Activated effector memory CD4-positive, alpha-beta T cell treated with anti-CD3 and anti-CD28 coated beads, Interleukin-2, amount 50 U/mL, for 16 hours (primary cell): ENCODE data around the gene CDKN1C.

Experiments
- DNase-seq: peaks from one replicate; pipeline ENCODE4 v3.0.0-alpha.2; 2020

CDKN1C gene

DNA sequence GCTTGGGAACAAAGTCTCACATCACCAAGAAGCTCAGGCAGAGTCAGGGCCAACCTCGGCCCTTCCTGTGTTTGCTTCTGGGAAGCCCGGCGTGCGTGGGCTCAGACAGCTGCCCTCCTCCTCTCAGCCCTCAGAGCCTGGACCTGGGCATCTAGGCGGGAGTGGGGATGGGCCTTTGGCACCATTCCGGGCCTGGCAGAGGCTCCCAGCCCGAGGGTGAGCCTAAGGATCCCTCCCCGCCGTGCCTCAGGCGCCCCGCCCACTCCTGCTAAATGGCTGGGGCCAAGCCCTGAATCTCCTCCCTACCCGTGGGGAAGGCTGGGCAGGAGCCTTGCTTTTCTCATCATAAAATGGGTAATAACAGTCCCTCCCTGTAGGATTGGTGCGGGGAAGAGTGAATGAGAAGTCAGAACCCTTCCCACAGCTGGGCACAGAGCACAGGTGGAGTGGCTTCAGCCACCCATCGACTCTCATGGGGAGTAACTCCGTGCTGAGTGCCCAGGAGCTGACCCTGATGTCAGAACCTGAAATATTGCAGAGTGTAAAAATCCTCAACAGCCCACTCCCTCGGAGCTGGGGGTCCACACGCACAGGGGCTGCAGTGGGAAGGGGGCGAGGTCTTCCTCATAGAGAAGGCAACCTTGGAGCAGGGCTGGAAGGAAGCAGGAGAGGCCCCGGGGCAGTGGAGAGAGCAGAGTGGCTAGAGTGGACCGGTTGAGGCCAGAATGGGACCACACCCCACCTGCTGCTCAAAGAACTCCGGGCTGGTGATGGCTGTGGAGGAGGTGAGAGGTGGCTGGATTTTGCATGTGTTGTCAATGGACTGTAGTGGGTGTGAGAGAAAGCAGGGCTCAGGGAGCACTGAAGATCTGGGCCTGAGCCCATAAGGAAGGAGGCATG lies 18.8 kb upstream of the CDKN1C start:
- DNase-seq, result no peak

DNA sequence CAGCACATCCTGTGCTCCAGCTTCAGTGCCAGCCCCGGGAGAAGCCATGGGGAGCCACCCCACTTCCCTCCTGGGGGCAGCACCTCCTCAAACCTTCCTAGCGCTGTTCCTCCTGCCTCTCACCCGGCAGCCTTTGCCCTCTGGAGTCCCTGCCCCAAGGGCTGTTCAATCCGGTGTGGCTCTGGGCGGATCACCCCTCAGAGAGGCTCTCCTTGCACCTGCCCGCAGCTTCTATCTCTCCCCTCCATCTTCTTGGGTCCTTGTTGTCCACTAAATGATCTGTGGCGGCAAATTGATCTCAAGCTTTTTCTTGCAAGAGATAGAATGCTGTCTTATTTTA lies 18.1 kb upstream of the CDKN1C start:
- no peak for DNase-seq

DNA sequence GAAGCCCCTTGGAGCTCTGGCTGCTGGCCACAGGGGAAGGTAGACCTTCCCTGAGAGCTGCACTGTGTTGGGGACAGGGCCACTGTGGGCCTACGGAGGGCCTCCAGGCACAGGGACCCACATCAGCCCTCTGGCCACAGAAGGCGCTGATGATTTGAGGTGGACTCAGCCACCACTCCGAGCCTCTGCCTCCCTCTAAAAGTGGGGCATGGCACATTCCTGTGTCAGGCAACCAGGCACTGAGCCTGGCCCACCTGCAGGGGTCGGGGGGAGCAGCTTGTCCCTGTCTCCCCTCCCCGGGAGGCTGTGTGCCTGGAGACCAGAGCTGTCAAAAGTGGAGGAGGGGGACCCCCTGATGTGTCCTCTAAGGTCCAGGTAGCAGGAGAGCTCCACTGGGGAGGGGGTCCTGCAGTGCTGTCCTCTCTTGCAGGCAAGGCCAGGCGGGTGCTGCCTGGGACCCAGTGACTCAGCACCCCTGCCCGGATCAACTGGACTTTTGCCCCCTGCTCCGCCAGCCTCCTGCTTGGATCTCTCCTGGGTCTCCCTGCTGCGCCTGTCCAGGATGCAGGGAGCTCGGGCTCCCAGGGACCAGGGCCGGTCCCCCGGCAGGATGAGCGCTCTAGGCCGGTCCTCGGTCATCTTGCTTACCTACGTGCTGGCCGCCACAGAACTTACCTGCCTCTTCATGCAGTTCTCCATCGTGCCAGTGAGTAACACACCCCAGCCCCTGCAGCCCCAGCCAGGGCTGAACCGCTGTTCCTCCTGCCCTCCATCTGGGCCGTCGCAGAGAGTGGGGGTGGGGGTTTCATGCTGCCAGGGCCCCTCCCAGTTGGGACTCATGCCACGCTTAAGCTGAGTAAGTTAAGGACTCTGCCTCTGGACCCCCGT lies 17.5 kb upstream of the CDKN1C start:
- no peak for DNase-seq

DNA sequence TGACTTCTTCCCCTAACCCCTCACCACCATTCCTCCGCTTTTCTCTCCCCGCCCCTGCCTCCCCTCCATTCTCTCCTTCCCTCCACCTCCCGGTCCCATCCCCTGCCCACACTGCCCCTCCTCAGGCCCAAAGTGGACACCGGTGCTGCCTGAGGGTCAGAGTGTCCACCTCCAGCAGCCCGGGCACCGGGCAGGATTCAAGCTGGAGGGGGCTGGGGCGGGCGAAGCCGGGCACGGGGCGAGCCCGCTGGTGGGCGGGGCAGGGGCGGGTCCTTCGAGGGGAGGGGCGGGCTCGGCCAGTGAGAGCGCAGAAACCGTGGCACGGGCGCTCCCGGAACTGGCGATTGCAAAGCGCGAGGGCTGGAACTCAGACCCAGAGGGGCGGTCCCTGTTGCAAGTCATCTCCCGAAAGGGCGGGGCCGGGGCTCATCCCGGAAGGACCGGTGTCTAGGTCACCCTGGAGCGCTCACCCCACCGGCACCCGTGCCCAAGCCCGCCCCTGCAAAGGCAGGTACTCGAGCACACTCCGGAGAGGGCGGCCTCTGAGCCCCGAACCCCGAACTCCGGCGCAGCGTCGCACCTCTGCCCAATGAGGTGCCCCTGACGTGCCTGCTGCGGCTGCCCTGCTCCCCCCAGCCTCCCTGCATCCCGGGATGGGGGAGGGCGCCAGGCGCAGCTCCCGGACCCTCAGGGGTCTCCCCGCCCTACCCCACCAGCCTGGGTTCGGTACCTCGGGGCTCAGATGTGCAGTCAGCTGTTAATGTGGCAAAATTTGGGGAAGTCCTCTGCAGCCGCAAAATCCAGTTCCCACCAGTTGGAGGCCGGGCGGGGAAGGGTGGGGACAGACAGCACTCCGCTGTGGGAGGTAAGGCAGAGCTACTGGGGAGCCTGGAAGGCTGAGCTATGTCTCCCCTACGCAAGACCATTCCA lies 16.5 kb upstream of the CDKN1C start:
- peak; percentile 97 for DNase-seq

DNA sequence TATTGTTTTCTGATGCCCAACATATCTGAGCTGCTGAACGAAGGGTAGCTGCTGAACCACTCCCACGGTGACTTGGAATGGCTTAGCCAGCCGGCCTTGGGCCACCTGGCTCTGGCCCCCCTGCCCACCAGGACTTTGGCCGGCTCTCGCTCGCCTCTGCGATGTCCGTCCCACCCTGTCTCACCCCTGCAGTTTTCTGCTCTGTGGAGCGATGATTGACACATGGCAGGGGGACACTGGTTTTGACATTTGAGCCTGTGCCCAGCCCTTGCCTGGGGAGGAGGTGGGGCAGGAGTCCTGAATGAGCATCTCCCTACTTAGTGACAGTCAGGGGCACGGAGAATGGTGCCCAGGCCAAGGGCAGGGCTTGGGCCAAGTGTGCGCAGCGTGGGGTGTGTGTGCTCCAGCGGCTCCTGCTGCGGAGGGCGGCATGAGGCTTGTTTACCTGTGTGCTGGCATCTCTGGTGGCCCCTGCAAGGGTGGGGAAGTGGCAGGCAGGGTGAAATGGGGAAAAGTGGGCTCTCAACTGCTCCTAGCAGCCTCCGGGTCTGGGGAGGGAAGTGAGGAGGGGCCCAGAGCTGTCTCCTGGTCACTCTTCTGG lies 15.7 kb upstream of the CDKN1C start:
- no peak for DNase-seq

DNA sequence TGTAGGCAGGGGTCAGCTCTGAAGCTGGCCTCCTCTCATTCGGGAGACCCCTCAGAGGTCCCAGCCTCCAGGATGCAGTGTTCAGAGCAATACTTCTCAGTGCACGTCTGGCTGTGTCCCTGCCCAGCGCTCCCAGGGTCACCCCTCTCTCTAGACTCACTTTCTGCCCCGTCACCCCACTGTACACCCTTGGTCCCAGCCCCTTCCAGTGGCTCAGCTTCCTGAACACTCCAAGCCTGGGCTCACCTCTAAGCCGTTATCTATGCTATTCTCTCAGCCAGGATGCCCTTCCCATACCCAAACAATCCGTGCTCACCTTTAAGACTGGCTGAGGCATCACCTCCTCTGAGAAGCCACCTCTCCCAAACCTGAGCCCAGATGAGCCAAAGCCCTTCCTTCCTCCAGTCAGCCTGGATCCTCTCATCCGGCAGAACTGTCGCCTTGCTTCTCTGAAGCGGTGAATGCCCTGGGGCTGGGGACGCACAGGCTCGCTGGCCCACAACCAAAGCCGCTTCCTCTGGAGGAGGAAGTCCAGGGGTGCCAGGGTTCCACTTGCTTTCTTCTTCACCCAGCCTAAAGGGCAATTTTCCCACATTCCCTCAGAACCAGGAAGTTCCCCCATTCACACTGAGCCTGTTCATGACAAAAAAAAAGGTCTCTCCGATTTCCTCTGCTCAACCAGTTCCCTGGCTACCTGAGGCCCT lies 13.7 kb upstream of the CDKN1C start:
- DNase-seq, result no peak

DNA sequence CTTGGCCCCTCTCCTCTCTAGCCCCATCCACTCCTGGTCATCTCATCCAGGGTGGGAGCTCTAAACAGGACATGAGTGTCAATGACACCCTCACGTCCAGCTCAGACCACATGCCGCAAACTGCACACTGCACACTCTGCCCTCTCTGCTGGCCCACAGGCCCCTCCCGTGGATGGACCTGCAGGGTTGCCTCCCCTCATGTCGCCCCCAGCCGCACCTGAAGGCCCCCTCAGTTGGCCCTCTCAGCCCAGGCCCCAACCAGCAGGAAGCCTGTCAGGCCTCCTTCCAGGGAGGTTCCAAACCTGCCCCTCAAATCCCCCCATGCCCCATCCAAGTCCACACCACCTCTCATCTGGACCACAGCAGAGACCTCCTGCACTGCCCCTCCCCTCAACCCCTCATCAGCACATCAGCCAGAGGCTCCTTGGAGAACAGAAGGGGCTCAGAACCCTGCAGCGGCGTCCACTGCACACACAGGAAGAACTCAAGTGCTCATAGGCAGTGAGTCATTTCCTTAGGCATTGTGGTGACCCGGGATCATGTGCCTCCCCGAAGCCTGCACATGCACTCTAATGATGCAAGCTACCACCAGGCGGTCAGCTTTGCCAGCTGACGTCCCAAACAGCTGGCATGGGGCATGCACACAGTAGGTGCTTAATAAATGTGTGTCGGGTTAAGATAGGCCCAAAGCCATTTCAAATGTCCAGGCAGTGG lies 12.9 kb upstream of the CDKN1C start:
- DNase-seq, result peak; percentile 82

DNA sequence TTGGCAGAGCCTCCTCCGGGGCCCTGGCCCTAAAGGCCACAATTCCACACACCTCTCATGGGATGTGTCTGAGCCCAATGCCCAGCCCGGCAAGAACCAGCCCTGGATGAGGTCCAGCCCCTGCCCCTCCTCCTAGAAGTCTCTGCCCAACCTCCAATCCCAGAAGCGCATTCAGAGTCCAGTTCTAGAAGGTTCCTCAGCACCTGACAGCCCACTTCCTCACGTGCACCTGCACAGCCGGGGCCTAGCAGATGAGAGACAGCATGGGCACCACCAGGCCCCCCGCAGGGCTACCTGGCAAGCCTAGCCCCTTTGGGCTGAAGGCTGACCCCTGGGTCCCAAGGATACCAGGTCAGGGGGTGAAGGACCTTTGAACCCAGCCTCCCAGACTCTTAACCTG lies 11.5 kb upstream of the CDKN1C start:
- no peak for DNase-seq

DNA sequence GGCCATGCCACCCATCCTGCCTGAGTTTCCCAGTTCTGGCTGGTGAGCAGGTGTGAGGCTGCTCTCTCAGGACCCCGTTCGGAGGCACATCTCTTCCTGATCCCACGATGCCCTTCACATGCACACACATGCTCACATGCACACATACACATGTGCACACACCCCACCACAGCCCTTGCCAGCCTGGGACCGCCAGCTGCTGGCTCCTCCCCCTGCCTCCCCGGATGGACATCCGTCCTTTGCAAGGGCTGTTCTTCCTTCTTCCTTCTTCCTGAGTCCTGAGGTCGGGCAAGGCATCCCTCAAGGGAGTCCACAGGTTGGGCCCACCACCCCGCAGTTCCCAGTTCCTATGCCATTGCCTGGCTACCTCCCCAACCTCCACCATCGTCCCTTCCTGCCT lies 10.5 kb upstream of the CDKN1C start:
- DNase-seq, result no peak

DNA sequence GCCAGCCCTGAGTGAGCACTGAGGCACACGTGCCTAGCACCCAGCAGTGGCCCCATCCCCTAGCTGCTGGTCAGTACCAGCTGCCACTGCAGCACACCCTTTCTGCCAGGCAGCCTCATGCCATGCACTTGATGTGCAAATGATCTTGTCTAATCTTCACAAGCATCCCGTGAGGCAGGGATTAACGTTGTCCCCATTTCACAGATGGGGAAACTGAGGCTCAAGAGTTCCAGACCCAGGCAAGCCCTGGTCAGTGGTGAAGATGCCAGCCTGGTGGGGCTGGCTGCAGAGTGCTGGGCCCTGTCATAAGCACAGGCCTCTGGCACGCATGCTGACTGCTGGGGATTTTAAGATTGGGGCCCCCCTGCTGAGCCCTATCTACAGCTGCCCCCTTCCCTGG lies 8.4 kb upstream of the CDKN1C start:
- no peak for DNase-seq

DNA sequence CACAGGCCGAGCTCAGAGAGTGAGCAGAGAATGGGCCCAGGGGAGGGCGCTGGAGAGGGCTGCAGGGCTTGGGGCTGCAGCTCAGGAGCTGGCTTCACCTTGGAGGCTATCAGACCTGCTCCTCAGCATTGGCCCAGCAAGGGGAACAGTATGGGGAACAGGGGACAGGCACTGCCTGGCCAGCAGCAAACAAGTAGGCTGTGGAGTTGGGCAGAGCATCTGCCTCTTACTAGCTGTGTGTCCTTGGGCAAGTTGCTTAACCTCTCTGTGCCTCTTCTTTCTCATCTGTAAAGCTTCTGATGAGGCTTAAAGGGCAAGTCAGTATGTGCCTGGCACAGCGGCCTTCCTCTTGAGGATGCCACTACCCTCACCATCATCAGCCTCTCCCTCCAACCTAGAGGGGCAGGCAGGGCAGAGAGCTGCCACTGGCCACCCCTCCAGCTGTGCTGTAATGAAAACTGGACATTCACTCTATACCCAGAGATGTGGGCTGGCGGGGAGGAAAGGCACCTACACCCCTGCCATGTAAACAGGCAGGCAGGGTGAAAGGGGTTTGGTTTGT lies 7.5 kb upstream of the CDKN1C start:
- peak; percentile 79 for DNase-seq

DNA sequence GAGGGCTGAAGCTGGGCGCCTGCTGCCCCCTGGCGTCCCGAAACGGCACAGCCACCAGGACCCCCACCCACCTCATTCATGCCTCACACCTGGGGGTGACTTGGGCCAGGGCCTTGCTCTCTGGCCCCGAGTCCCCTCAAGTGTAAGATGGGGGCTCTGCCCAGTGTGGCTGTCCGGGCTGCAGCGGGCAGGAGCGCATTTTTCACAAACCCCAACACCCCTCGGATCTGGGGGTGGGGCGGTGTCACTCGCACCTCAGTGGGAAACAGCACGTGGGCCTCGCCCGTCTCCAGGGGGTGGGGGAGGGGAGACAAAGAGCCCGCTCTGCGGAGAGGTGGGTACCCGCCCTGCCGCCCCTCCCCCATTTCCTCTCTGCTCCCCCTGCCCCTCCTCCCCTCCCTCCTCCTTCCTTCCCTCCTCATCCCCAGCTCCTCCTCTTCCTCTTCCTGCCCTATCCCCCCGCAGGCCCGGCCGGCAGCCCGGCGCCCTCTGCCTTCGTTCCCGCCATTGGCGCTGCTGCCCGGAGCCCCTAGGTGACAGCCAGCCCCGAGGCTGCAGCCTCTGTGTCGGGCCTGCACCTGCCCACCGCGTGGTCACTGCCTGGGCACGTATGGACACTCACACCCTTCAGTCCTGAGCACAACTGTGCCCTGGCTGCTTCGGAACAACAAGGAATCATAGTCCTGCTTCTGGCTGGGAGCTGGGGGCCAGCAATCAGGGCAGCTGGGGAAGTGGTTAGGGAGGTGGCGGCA lies 6.8 kb upstream of the CDKN1C start:
- DNase-seq, result peak; percentile 86

DNA sequence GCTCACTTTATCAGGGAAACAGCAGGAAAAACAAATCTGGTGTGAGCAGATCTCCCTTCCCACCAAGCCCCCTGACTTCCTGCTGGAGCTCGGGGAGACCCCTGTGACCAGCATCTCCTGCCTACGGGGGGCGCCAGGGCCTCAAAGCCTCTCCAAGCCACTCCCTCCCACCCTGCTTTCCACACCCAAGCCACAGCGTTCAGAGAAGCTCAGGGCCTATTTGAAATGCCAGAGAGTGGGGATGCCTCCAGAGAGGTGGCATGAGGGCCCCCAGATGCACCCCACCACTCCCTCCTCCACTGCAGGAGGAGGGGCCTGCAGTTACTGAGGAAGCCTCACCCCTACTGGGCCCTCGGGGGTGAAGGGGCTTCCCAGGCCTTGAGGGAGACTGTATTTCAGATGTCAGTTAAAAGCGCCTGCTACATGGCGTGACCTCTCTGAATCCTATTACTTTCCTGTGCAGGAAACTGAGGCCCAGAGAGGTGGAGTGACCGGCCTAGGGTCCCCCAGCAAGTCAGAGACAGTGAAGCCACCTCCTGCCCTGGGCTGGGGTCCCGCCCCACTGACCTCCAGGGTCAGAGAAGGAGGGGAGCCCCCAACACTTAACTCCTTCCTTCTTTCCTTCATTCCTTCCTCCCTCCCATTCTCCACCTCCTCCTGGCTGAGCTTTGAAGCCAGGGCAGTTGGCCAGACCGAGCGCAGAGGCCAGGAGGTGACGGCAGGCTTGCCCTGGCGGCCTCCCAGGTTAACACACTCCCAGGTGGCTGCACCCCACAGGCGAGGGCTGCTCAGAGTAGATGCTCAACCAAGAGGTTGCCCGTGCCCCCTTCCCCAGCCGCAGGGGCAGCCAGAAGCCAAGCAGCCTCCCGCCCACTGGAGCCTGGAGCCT lies 6.0 kb upstream of the CDKN1C start:
- no peak for DNase-seq

DNA sequence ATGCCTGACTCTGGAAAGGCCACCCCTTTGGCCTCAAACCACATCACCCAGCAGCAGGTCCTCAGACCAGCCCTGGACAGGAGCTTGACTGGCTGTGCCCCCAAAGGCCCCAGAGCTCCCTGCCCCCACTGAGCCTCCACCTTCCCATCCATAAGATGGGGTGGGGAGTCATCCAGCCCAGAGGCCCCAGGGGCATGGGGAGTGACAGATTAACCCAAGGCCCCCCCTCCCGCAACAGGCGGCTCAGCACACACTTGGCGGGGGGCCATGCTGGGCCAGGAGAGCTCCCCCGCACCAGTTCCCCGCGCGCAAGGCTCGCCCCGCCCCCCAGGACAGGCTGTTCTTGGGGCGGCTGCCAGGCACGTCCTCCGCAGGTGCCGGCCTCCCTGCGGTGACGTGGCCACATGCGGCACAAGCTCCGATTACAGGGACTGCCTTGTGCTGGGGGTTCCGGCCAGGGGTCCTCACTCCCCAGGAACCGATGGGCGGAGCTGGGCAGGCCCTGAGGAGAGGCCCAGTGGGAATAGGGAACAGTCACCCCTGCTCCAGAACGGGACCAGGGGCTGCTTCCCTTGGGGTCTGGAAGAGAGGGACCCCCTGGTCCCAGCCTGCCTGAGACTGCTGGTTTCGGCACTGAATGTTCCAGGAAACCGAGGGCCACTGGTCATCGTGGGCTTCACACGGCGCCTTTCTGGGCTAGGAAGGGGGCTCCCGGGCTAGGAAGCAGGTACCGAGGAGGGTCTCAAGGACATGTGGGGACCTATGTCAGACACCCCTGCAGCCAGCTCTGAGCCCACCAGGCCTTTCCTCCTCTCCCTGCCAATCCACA lies 5.1 kb upstream of the CDKN1C start:
- DNase-seq, result no peak

DNA sequence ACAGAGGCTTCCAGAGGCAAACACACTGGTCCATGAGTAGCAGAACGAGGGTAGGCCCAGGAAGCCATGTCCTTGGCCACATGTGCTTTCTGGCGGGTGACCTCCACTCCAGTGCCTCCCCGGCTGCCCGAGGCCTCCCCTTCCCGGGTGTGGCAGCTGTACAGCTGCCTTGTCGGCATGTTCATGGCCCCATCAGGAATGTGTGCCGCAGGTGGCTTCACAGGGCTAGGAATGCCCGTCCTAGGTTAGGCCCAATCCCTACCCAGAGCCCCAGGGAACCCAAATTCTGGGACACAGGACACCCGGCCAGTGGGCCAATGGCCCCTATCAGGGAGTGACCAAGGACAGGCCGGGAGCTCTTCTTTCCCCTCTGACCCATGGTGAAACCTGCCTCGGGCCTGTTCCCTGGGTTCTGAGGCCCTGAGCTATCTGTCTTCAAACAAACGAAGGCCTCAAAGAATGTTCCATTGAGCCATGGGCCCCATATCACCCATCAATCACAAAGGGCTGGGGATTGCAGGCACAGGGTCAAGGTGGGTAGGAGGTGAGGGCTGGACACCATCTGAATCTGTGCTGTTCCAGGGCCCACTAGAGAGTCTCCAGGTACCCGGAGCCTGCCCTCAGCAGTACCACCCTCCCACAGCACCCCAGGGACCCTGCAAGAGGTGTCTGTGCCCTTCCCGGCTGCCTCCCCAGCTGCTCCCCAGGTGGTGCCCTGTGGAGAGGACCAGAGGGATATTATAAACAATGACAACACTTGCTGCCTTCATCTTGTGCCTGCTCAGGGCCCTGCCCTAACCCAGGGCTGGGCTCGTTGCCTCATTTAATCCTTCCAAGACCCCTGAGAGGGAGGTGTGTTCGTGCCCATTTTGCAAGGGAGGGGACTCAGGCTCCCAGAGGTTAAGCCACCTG lies 4.0 kb upstream of the CDKN1C start:
- DNase-seq, result no peak

DNA sequence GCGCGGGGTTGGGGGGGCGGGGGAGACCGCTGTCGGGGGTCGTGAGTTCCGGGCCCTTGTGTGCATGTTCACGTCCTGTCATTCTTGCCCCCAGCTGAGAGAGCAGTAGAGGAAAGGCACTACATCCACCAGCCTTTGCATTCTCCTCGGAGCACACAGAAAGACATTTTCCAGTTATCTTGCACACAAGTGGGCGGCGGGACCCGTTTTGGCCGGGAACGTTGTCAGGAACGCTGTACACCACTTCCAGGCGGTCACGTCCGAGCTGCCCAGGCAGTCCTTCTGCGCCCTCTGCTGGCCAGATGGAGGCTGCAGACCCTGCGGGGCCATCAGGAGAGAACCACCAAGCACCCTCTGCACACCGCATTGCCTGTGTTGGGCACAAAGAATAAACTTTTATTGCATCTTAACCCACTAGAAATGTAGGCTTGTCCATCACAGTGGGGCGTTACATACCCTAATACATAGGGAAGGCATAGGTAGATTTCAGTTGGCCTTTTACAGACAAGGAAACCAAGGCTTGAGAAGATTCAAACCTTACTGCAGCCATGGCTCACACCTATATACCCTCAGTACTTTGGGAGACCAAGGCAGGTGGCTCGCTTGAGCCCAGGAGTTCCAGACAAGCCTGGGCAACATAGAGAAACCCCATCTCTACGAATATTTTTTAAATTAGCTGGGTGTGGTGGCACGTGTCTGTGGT lies 2.8 kb upstream of the CDKN1C start:
- peak; percentile 95 for DNase-seq
